MCF 10A (cell line): ENCODE measurements around the gene NEAT1. TPM values are rescaled to one million over a fixed set of nuclear protein-coding genes. Genes with fewer than 3 reads are reported as not detected.

Source experiments
- BruUV-seq: library from RNA; stranded (reverse); fragments of 400-500 nt; replicated peaks from 2 replicates; lab custom pipeline; 2021; lab: Mats Ljungman, UMichigan
- CTCF ChIA-PET: fragments of 300-600 bp; sonication (Branson Sonifier 250); formaldehyde crosslinking; extraction: SDS; loops from one replicate; lab custom pipeline; 2021; ENCODE audit warnings: antibody characterized with exemption, inconsistent platforms; lab: Yijun Ruan, JAX
- POLR2A ChIA-PET: fragments of 300-600, 350-650 bp; sonication (Branson Sonifier 250); formaldehyde crosslinking; extraction: SDS; loops from one replicate; lab custom pipeline; 2020; ENCODE audit warnings: antibody characterized with exemption, inconsistent platforms; lab: Yijun Ruan, JAX
- DNase-seq: peaks from one replicate; pipeline ENCODE4 v3.0.0-alpha.2; 2018; ENCODE audit not compliant: unreplicated experiment
- H3K27ac Mint-ChIP-seq: one replicate; pipeline ENCODE4 v1.8.0; 2022; ENCODE audit warnings: mild to moderate bottlenecking, low read depth, mixed read lengths; ENCODE audit not compliant: unreplicated experiment
- H3K27me3 Mint-ChIP-seq: one replicate; pipeline ENCODE4 v1.8.0; 2022; ENCODE audit warnings: mixed read lengths; ENCODE audit not compliant: insufficient read depth, unreplicated experiment
- H3K36me3 Mint-ChIP-seq: one replicate; pipeline ENCODE4 v1.8.0; 2022; ENCODE audit warnings: mild to moderate bottlenecking, moderate library complexity, mixed read lengths; ENCODE audit not compliant: insufficient read depth, unreplicated experiment
- H3K4me1 Mint-ChIP-seq: one replicate; pipeline ENCODE4 v1.8.0; 2022; ENCODE audit warnings: mixed read lengths; ENCODE audit not compliant: insufficient read depth, unreplicated experiment
- H3K4me3 Mint-ChIP-seq: one replicate; pipeline ENCODE4 v1.8.0; 2022; ENCODE audit warnings: mild to moderate bottlenecking, moderate library complexity, mixed read lengths; ENCODE audit not compliant: unreplicated experiment
- H3K9me3 Mint-ChIP-seq: one replicate; pipeline ENCODE4 v1.8.0; 2022; ENCODE audit warnings: mixed read lengths; ENCODE audit not compliant: unreplicated experiment
- CTCF ChIP-seq: fragments of 200-600 bp; IDR thresholded peaks from one replicate; pipeline ENCODE4 v1.8.0; 2022; ENCODE audit warnings: antibody characterized with exemption, mild to moderate bottlenecking; ENCODE audit not compliant: unreplicated experiment
- intact Hi-C: fragments of 100-400 bp; cut with micrococcal nuclease; formaldehyde crosslinking; loops from 2 replicates; pipeline ENCODE4 v1.14.1; 2022
- total RNA-seq: library from RNA; stranded (reverse); gene quantifications from 2 replicates; pipeline ENCODE4 v1.2.3, GENCODE V29; 2022

Gene NEAT1
- total RNA-seq, 1 experiment from 2014 or later, result 1,026 TPM

GRCh38 chr11:65417702-65418430 lies 4.7 kb upstream of the NEAT1 start:
- no TSS peak for BruUV-seq
- ChIA-PET POLR2A (interaction anchor here (0.6 to 21.4 kb wide), 14 partner anchors 9 to 158 kb away, joined by 3 to 2994 read pairs (median 58); partner anchors contain the start of genes EHBP1L1, FRMD8, MALAT1 and SLC25A45), CTCF (interaction anchor here (0.5 to 3.8 kb wide), 13 partner anchors 24 to 241 kb away, joined by 3 to 47 read pairs (median 3); partner anchors contain the start of genes FRMD8 and SLC25A45)
- TF ChIP-seq CTCF, result no peak
- peaks cover 5% of the 10 kb centered on the region for H3K27me3 Mint-ChIP-seq
- no peak for DNase-seq
- H3K4me1 Mint-ChIP-seq, result peaks cover 34% of the 10 kb centered on the region
- H3K27ac Mint-ChIP-seq, result peak overlapping the region; percentile 99
- peaks cover 23% of the 10 kb centered on the region for H3K36me3 Mint-ChIP-seq
- no peaks in the 10 kb centered on the region for H3K9me3 Mint-ChIP-seq
- H3K4me3 Mint-ChIP-seq, result peak overlapping the region; percentile 38
- intact Hi-C loops, result loop anchor here (2.0 kb wide), 1 partner anchor 13 kb away; no protein-coding TSS in a partner anchor

- no TSS peak for BruUV-seq
- DNase-seq, result no peak
- intact Hi-C loops, result no loop called here
- Mint-ChIP-seq H3K36me3 (peaks cover 23% of the 10 kb centered on the region), H3K4me1 (peaks cover 34% of the 10 kb centered on the region), H3K4me3 (peak overlapping the region; percentile 63), H3K9me3 (no peaks in the 10 kb centered on the region), H3K27ac (peak overlapping the region; percentile 99), H3K27me3 (peaks cover 10% of the 10 kb centered on the region)
- TF ChIP-seq CTCF, result no peak
- POLR2A ChIA-PET, result interaction anchor here (0.6 to 21.4 kb wide), 16 partner anchors 9 to 297 kb away, joined by 3 to 2994 read pairs (median 26); partner anchors contain the start of genes EHBP1L1, FAU, FRMD8 and MALAT1
- CTCF ChIA-PET, result interaction anchor here (0.5 to 1.4 kb wide), 3 partner anchors 35 to 72 kb away, joined by 3 to 5 read pairs (median 3); no protein-coding TSS in a partner anchor
These were observed 4.2 kb upstream of the NEAT1 start for GRCh38 chr11:65418431-65418680.

GRCh38 chr11:65418681-65419459 lies 3.7 kb upstream of the NEAT1 start:
- Mint-ChIP-seq H3K27ac (peak overlapping the region; percentile 99), H3K9me3 (no peaks in the 10 kb centered on the region), H3K4me3 (peak overlapping the region; percentile 63), H3K27me3 (peaks cover 10% of the 10 kb centered on the region), H3K4me1 (peaks cover 34% of the 10 kb centered on the region), H3K36me3 (peaks cover 23% of the 10 kb centered on the region)
- POLR2A ChIA-PET, result interaction anchor here (0.6 to 21.4 kb wide), 22 partner anchors 8 to 584 kb away, joined by 3 to 2994 read pairs (median 8); partner anchors contain the start of genes BANF1, EHBP1L1, FAU and FRMD8
- no peak for TF ChIP-seq CTCF
- BruUV-seq, result no TSS peak
- CTCF ChIA-PET, result interaction anchor here (0.5 to 1.4 kb wide), 6 partner anchors 13 to 89 kb away, joined by 3 to 5 read pairs (median 3); no protein-coding TSS in a partner anchor
- intact Hi-C loops, result no loop called here
- peak; percentile 98 for DNase-seq
